ENCODE measurements around the gene PRF1. TPM values are rescaled to one million over a fixed set of nuclear protein-coding genes. Genes with fewer than 3 reads are reported as not detected.
A peak's percentile ranks its signal among the peaks of the same experiment; 100 is the strongest.

Gene PRF1
- total and polyA plus RNA-seq, 2 donors (not counting 1 experiment from before 2014, with no cell fraction given): not detected

DNA sequence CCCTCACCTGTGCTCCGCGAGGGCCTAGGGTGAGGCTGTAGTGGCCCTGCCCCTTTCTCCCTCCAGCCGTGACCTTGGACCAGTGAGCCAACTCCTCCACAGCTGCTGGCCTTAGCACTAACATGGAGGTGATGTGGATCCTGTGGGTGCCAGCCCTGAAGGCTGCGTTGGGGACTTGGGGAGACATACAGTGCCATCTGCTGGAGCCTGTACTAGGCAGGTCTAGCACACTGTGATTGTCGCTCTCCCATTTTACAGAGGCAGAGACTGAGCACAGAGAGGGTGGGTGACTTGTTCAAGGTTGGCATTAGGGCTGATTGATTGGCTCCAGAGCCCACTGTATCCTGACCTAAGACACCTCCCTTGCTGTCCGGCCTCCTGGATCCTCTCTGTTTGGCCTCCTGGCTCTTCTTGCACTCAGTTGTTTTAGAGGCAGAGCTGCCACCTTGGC lies 37.6 kb downstream of the PRF1 start:
- no peak overlapping the region for H3K27ac ChIP-seq (ENCODE audit: insufficient read depth, low read length)
- TF ChIP-seq EZH2 (IDR thresholded peaks at IDR 0.05; ENCODE audit: low read length, missing control alignments): no peak
- TF ChIP-seq, protein P1, sequence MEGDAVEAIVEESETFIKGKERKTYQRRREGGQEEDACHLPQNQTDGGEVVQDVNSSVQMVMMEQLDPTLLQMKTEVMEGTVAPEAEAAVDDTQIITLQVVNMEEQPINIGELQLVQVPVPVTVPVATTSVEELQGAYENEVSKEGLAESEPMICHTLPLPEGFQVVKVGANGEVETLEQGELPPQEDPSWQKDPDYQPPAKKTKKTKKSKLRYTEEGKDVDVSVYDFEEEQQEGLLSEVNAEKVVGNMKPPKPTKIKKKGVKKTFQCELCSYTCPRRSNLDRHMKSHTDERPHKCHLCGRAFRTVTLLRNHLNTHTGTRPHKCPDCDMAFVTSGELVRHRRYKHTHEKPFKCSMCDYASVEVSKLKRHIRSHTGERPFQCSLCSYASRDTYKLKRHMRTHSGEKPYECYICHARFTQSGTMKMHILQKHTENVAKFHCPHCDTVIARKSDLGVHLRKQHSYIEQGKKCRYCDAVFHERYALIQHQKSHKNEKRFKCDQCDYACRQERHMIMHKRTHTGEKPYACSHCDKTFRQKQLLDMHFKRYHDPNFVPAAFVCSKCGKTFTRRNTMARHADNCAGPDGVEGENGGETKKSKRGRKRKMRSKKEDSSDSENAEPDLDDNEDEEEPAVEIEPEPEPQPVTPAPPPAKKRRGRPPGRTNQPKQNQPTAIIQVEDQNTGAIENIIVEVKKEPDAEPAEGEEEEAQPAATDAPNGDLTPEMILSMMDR (conservative IDR thresholded peaks at IDR 0.05 in 1 of 2, IDR thresholded peaks at IDR 0.05 in 1 of 2; ENCODE audit: low read depth in 1 of 2, low read length in 2 of 2): peak in 1 of 2 donors; percentile 8
- no peaks in the 10 kb centered on the region for H3K27me3 ChIP-seq (ENCODE audit: control insufficient read depth, insufficient read depth, low read length)
- H3K79me2 ChIP-seq (ENCODE audit: control insufficient read depth, insufficient read depth, low read length): no peaks in the 10 kb centered on the region
- H3K4me2 ChIP-seq (ENCODE audit: extremely low read depth, insufficient read depth, low read length): no peak overlapping the region
- DNase-seq (ENCODE audit: low read depth in 2 of 2): no peak
- H4K20me1 ChIP-seq (ENCODE audit: control insufficient read depth, extremely low read depth, insufficient read depth, low read length): no peaks in the 10 kb centered on the region
- no peak overlapping the region for H3K4me3 ChIP-seq (replicated peaks in 1 of 4; ENCODE audit: control extremely low read depth in 1 of 4, insufficient read depth in 1 of 4, low read depth in 3 of 4, low read length in 4 of 4)
- no peaks in the 10 kb centered on the region for H3K9me3 ChIP-seq (ENCODE audit: control insufficient read depth, insufficient read depth, low read depth, low read length)
- H2AFZ ChIP-seq (ENCODE audit: low read length): no peak overlapping the region
- H3K9ac ChIP-seq (ENCODE audit: insufficient read depth, low read length): no peak overlapping the region
- H3K36me3 ChIP-seq (ENCODE audit: control insufficient read depth, insufficient read depth, low read length): no peaks in the 10 kb centered on the region
- H3K4me1 ChIP-seq (ENCODE audit: control insufficient read depth, extremely low read depth, insufficient read depth, low read length): no peaks in the 10 kb centered on the region

DNA sequence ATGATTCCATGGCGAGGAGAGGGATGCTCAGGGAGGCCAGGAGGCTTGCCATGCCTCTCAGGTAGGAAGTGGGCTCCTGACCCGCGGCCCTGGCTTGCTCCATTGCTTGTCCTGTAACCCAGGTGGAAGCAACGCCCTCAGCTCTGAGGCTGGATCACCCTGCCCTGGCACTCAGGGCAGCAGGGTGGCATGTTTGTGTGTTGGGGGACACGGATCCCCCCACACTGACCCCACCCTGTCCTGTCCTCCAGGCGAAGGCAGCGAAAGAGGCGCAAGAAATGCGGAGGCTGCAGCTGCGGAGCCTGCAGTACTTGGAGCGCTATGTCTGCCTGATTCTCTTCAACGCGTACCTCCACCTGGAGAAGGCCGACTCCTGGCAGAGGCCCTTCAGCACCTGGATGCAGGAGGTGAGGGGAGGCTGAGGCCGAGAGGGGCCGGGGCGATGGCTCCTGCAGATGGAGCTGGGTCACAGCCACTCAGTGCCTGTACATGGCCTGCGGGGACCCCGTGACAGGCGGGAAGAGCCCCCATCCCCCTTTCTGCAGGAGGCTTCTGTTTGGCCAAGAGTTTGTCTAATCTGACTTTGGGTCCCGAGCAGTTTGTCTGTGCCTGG lies 38.3 kb downstream of the PRF1 start:
- no peak for DNase-seq (ENCODE audit: low read depth in 2 of 2)
- peaks cover 3% of the 10 kb centered on the region for H3K4me1 ChIP-seq (ENCODE audit: control insufficient read depth, extremely low read depth, insufficient read depth, low read length)
- no peaks in the 10 kb centered on the region for H4K20me1 ChIP-seq (ENCODE audit: control insufficient read depth, extremely low read depth, insufficient read depth, low read length)
- H3K9me3 ChIP-seq (ENCODE audit: control insufficient read depth, insufficient read depth, low read depth, low read length): no peaks in the 10 kb centered on the region
- H3K27ac ChIP-seq (ENCODE audit: insufficient read depth, low read length): no peak overlapping the region
- TF ChIP-seq, protein P1 (conservative IDR thresholded peaks at IDR 0.05 in 1 of 2, IDR thresholded peaks at IDR 0.05 in 1 of 2; ENCODE audit: low read depth in 1 of 2, low read length in 2 of 2): no peak
- TF ChIP-seq EZH2 (IDR thresholded peaks at IDR 0.05; ENCODE audit: low read length, missing control alignments): no peak
- no peak overlapping the region for H3K9ac ChIP-seq (ENCODE audit: insufficient read depth, low read length)
- H3K36me3 ChIP-seq (ENCODE audit: control insufficient read depth, insufficient read depth, low read length): no peaks in the 10 kb centered on the region
- H3K27me3 ChIP-seq (ENCODE audit: control insufficient read depth, insufficient read depth, low read length): no peaks in the 10 kb centered on the region
- H3K4me3 ChIP-seq (replicated peaks in 1 of 4; ENCODE audit: control extremely low read depth in 1 of 4, insufficient read depth in 1 of 4, low read depth in 3 of 4, low read length in 4 of 4): no peak overlapping the region
- H3K4me2 ChIP-seq (ENCODE audit: extremely low read depth, insufficient read depth, low read length): no peak overlapping the region
- H3K79me2 ChIP-seq (ENCODE audit: control insufficient read depth, insufficient read depth, low read length): no peaks in the 10 kb centered on the region
- H2AFZ ChIP-seq (ENCODE audit: low read length): no peak overlapping the region

DNA sequence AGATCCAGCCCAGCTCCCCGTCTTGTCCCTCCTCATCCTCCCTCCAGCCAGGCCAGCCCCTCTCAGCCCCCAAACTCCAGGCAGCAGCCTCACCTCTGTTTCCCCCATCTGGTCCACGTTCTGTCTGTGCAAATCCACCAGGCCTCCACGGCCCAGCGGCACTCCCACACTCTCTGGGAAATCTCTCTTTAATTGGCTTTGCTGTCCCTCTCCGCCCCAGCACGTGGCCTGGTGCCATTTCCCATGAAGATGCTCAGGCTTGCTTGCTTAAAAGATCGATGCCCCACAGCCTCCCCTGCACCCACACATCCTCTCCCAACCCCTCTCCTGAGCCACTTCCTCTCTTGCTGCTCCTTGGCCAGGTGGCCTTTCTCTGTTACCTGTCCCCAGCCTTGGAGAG lies 39.3 kb downstream of the PRF1 start:
- DNase-seq (ENCODE audit: low read depth in 2 of 2): no peak
- Histone ChIP-seq H3K4me3 (replicated peaks in 1 of 4; ENCODE audit: control extremely low read depth in 1 of 4, insufficient read depth in 1 of 4, low read depth in 3 of 4, low read length in 4 of 4) (no peak overlapping the region), H3K79me2 (ENCODE audit: control insufficient read depth, insufficient read depth, low read length) (no peaks in the 10 kb centered on the region), H3K9me3 (ENCODE audit: control insufficient read depth, insufficient read depth, low read depth, low read length) (no peaks in the 10 kb centered on the region), H2AFZ (ENCODE audit: low read length) (no peak overlapping the region), H3K27ac (ENCODE audit: insufficient read depth, low read length) (no peak overlapping the region), H3K36me3 (ENCODE audit: control insufficient read depth, insufficient read depth, low read length) (no peaks in the 10 kb centered on the region), H3K4me2 (ENCODE audit: extremely low read depth, insufficient read depth, low read length) (no peak overlapping the region), H3K4me1 (ENCODE audit: control insufficient read depth, extremely low read depth, insufficient read depth, low read length) (peaks cover 3% of the 10 kb centered on the region), H3K9ac (ENCODE audit: insufficient read depth, low read length) (no peak overlapping the region), H3K27me3 (ENCODE audit: control insufficient read depth, insufficient read depth, low read length) (no peaks in the 10 kb centered on the region), H4K20me1 (ENCODE audit: control insufficient read depth, extremely low read depth, insufficient read depth, low read length) (no peaks in the 10 kb centered on the region)
- no peak for TF ChIP-seq EZH2 (IDR thresholded peaks at IDR 0.05; ENCODE audit: low read length, missing control alignments)
- TF ChIP-seq, protein P1 (conservative IDR thresholded peaks at IDR 0.05 in 1 of 2, IDR thresholded peaks at IDR 0.05 in 1 of 2; ENCODE audit: low read depth in 1 of 2, low read length in 2 of 2): no peak
